Measurements from ENCODE around the gene SDHAF2.
"Not testable (repeated sequence)": the region's sequence is repeated elsewhere in the genome, so short reads cannot be mapped to it uniquely, and the experiment has no call there.

The SDHAF2 gene

DNA sequence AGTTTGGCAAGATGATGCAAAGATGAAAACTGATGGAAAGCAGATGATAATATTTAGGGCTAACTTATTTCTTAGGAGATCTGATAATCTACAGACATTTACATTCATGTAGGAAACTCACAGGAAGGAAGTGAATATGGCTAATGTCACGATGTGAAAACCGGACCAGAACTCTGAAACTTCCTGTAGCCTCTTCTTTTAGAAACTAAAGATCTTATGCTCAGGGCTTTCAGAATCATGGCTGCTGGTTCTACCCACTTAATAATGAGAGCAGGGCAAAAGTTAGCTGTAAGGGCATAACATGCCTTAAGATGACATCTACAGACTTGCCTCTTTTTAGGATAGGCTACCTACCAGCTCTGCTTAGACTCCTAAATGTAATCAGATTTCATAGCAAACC is 15.4 kb upstream of the SDHAF2 start:
- peaks cover 11% of the 10 kb centered on the region for H3K36me3 Mint-ChIP-seq
- no peak overlapping the region for H3K4me3 Mint-ChIP-seq
- no peaks in the 10 kb centered on the region for H3K27me3 Mint-ChIP-seq
- H3K9me3 Mint-ChIP-seq: no peaks in the 10 kb centered on the region
- peak overlapping the region; percentile 5 for H3K27ac Mint-ChIP-seq
- peaks cover 33% of the 10 kb centered on the region for H3K4me1 Mint-ChIP-seq

DNA sequence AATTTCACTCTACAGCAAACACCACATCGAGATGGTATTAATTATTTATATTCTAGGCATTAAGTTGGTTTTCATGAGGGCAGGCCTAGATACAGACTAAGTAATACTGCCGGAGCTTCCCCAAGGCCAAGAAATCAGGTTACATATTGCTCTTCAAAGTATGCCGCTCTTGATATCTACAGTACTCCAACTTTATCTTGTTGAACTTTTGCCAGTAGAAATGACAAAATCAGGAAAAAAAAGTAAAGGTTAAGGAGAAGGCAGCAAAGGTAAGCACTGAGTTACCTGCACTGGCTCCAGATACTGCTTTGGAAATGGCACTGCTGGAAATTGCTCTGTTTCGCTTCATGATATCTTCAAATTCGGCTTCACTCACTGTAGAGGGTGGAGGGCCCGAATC is 14.5 kb upstream of the SDHAF2 start:
- H3K27me3 Mint-ChIP-seq: no peaks in the 10 kb centered on the region
- H3K4me3 Mint-ChIP-seq: no peak overlapping the region
- peaks cover 40% of the 10 kb centered on the region for H3K4me1 Mint-ChIP-seq
- H3K9me3 Mint-ChIP-seq: no peaks in the 10 kb centered on the region
- H3K36me3 Mint-ChIP-seq: peaks cover 19% of the 10 kb centered on the region
- H3K27ac Mint-ChIP-seq: no peak overlapping the region

DNA sequence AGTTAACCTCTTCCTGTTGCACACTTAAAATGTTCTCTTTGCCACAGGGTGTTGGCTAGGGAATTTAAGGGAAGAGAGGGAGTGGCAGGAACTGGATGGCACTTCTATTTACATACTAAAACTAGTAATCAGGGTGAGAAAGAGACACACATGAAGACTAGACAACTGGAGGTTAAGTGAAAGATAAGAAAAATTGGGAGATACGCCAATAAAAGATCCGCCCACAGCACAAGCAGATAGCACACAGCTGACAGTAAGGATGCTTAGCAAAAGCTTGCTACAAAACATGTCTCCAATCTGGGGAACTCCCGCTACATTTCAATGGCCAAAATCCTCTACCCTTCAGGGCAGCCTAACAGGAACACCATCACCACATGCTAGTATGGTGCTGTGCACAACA is 13.0 kb upstream of the SDHAF2 start:
- Mint-ChIP-seq H3K4me3 (no peak overlapping the region), H3K4me1 (peaks cover 55% of the 10 kb centered on the region), H3K27ac (no peak overlapping the region), H3K36me3 (peaks cover 15% of the 10 kb centered on the region), H3K9me3 (no peaks in the 10 kb centered on the region), H3K27me3 (no peaks in the 10 kb centered on the region)

DNA sequence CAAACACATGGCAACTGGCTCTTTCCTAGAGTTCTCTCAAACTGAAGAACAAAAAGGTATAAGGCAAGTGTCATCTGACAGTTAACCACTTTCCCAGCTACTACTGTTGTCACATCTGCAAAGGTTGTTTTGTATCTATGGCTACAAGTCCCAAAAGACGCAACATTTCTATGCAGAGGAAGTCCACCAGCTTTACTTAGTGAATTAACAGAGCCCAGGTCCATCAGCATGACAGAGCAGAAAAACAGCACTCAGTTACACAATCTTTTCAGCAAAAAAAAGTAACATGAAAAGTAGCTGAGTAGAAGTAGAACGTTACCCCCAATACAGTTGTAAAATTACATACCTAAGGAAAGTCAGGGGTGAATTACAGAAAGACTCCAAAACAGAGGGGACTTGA is 12.3 kb upstream of the SDHAF2 start:
- Mint-ChIP-seq H3K9me3 (no peaks in the 10 kb centered on the region), H3K27ac (peak overlapping the region; percentile 52), H3K4me3 (no peak overlapping the region), H3K36me3 (peaks cover 15% of the 10 kb centered on the region), H3K4me1 (peaks cover 61% of the 10 kb centered on the region), H3K27me3 (no peaks in the 10 kb centered on the region)

DNA sequence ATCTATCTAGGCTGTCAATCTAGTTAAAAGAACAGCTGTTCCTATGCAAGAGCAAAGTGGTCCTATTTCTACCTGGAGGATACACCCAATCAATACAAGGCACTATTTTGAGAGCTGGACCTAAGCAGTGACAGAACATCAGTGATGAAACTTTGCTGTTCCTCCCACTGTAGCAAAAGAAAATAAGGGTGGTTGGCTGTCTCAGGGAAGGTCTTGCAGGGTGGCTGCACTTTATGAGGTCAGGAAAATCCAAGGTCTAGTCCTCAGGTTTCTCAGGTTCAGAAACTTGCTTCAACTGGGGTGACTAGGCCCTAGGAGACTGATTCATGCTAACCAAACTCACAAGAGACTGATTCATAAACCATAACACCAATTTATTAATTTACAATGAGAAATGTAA is 11.8 kb upstream of the SDHAF2 start:
- Mint-ChIP-seq H3K4me1 (peaks cover 63% of the 10 kb centered on the region), H3K4me3 (no peak overlapping the region), H3K27ac (peak overlapping the region; percentile 52), H3K36me3 (peaks cover 15% of the 10 kb centered on the region), H3K9me3 (no peaks in the 10 kb centered on the region), H3K27me3 (no peaks in the 10 kb centered on the region)

GRCh38 chr11:61422226-61422625 is 7.7 kb upstream of the SDHAF2 start:
- H3K36me3 Mint-ChIP-seq: peaks cover 29% of the 10 kb centered on the region
- H3K27ac Mint-ChIP-seq: peak overlapping the region; percentile 79
- H3K4me3 Mint-ChIP-seq: no peak overlapping the region
- no peaks in the 10 kb centered on the region for H3K9me3 Mint-ChIP-seq
- H3K27me3 Mint-ChIP-seq: no peaks in the 10 kb centered on the region
- H3K4me1 Mint-ChIP-seq: peaks cover 81% of the 10 kb centered on the region

DNA sequence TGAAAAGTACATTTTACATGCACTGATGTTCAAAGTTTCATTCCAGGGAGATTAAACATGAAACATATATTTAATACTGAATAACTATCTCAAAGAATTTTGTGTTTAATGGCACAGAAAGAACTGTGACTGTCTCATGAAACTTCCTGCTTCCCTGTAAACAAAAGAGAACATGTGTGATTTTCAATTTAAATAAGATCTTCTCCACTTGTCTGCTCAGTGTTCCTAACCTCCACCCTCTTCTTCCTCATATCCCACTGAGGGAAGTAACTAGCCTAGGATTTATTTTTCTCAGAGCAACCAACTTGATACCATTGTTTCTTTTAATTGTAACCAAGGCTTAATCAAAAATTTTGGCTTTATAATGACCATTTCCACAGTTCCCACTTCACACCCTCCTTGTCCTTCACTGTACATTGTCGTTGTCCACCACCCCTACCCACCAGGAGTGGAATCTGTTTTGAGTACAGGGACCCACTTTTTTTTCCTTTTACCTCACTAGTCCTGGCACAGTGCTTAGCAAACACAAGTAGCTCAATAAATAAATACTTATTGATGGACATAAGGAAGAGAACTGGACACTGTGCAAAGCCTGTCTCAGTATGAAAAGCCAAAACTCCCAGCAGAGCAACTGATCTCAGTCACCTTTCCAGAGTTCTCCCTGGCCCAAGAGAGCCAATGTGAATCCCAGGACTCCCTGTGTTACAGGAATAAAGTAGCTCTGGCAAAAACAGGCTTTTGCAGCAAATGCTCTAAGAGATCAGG is 4.4 kb upstream of the SDHAF2 start:
- Mint-ChIP-seq H3K36me3 (peaks cover 27% of the 10 kb centered on the region), H3K27ac (peak overlapping the region; percentile 15), H3K4me3 (peak overlapping the region; percentile 23), H3K27me3 (no peaks in the 10 kb centered on the region), H3K9me3 (no peaks in the 10 kb centered on the region), H3K4me1 (peaks cover 69% of the 10 kb centered on the region)

- peaks cover 70% of the 10 kb centered on the region for H3K4me1 Mint-ChIP-seq
- H3K9me3 Mint-ChIP-seq: no peaks in the 10 kb centered on the region
- peak overlapping the region; percentile 97 for H3K4me3 Mint-ChIP-seq
- peak overlapping the region; percentile 98 for H3K27ac Mint-ChIP-seq
- H3K36me3 Mint-ChIP-seq: peaks cover 20% of the 10 kb centered on the region
- H3K27me3 Mint-ChIP-seq: no peaks in the 10 kb centered on the region
Measured at GRCh38 chr11:61429346-61429690, 606 bp upstream of the SDHAF2 start.

- peaks cover 69% of the 10 kb centered on the region for H3K4me1 Mint-ChIP-seq
- not testable (repeated sequence) for H3K27me3 Mint-ChIP-seq, H3K9me3 Mint-ChIP-seq
- H3K36me3 Mint-ChIP-seq: peaks cover 19% of the 10 kb centered on the region
- H3K4me3 Mint-ChIP-seq: peak overlapping the region; percentile 97
- peak overlapping the region; percentile 98 for H3K27ac Mint-ChIP-seq
Measured at GRCh38 chr11:61430839-61431238, 915 bp downstream of the SDHAF2 start.

- Mint-ChIP-seq H3K27ac (no peak overlapping the region), H3K4me3 (no peak overlapping the region), H3K36me3 (peaks cover 9% of the 10 kb centered on the region), H3K27me3 (no peaks in the 10 kb centered on the region), H3K4me1 (peaks cover 41% of the 10 kb centered on the region), H3K9me3 (no peaks in the 10 kb centered on the region)
Measured at GRCh38 chr11:61437496-61437895, 7.6 kb downstream of the SDHAF2 start.

DNA sequence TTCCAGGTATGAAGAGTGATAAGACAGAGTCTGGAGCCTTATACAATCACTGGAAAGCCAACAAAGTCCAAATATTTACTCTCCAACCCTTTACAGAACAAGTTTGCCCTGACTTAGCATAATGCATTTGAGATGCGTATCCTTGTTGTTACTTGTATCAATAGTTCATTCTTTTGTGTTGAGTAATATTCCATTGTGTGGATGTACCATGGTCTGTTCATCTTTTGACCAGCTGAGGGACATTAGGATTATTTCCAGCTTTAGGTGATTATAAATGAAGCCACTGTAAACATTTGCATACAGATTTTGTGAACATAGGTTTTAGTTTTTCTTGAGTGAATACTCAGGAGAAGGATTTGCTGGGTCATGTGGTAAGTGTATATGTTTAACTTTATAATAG is 9.7 kb downstream of the SDHAF2 start:
- Mint-ChIP-seq H3K27me3 (no peaks in the 10 kb centered on the region), H3K36me3 (peaks cover 13% of the 10 kb centered on the region), H3K4me3 (no peak overlapping the region), H3K4me1 (peaks cover 36% of the 10 kb centered on the region), H3K27ac (no peak overlapping the region), H3K9me3 (no peaks in the 10 kb centered on the region)

DNA sequence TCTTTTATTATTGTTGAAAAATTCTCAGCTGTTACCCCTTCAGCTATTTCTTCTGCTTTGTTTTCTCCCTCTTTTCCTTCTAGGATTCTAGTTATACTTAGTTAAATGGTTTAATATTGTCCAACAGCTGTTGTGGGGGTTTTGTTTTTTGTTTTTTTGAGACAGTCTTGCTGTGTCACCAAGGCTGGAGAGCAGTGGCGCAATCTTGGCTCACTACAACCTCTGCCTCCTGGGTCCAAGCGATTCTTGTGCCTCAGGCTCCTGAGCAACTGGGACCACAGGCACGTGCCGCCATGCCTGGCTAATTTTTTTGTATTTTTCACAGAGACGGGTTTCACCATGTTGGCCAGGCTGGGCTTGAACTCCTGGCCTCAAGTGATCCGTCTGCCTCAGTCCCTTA is 12.7 kb downstream of the SDHAF2 start:
- Mint-ChIP-seq H3K36me3 (peaks cover 9% of the 10 kb centered on the region), H3K9me3 (no peaks in the 10 kb centered on the region), H3K27ac (peak overlapping the region; percentile 64), H3K27me3 (no peaks in the 10 kb centered on the region), H3K4me1 (peaks cover 32% of the 10 kb centered on the region), H3K4me3 (no peak overlapping the region)

- no peaks in the 10 kb centered on the region for H3K9me3 Mint-ChIP-seq
- no peaks in the 10 kb centered on the region for H3K27me3 Mint-ChIP-seq
- H3K27ac Mint-ChIP-seq: peak overlapping the region; percentile 37
- H3K36me3 Mint-ChIP-seq: peaks cover 11% of the 10 kb centered on the region
- H3K4me1 Mint-ChIP-seq: peaks cover 33% of the 10 kb centered on the region
- no peak overlapping the region for H3K4me3 Mint-ChIP-seq
Measured at GRCh38 chr11:61445516-61445915, 15.6 kb downstream of the SDHAF2 start.

DNA sequence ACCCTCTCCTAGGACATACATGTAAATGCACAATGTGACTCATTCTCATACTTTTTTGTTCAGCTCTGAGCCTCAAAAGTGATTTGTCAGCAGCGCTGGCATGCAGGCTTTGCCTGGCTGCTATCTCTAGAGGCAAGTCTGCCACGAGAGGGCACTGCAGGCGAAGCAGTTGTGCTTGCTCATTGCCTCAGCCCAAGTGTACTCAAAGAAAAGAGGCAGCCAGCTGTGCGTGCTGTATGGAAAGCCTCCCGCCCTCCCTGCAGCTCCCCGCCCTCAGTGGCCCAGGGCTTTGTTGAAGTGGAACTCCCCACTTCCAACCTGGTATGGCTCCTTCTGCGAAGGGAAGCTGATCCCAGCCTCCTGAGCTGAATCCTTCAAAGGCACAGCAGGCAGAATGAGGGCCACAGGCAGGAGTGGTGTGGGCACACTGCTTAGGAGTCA is 16.3 kb downstream of the SDHAF2 start:
- Mint-ChIP-seq H3K4me3 (no peak overlapping the region), H3K27me3 (no peaks in the 10 kb centered on the region), H3K27ac (no peak overlapping the region), H3K9me3 (no peaks in the 10 kb centered on the region), H3K36me3 (peaks cover 11% of the 10 kb centered on the region), H3K4me1 (peaks cover 33% of the 10 kb centered on the region)

GRCh38 chr11:61447601-61448551 is 18.0 kb downstream of the SDHAF2 start:
- H3K36me3 Mint-ChIP-seq: peaks cover 11% of the 10 kb centered on the region
- no peaks in the 10 kb centered on the region for H3K9me3 Mint-ChIP-seq
- H3K4me3 Mint-ChIP-seq: peak overlapping the region; percentile 26
- H3K27me3 Mint-ChIP-seq: no peaks in the 10 kb centered on the region
- no peak overlapping the region for H3K27ac Mint-ChIP-seq
- H3K4me1 Mint-ChIP-seq: peaks cover 25% of the 10 kb centered on the region

GRCh38 chr11:61448552-61448927 is 18.6 kb downstream of the SDHAF2 start:
- Mint-ChIP-seq H3K27ac (peak overlapping the region; percentile 25), H3K9me3 (no peaks in the 10 kb centered on the region), H3K4me1 (peaks cover 19% of the 10 kb centered on the region), H3K4me3 (no peak overlapping the region), H3K27me3 (no peaks in the 10 kb centered on the region), H3K36me3 (peaks cover 6% of the 10 kb centered on the region)
